UCSD-AML1 (cell line): ENCODE measurements around the gene BRCC3.

Source experiments
- DNase-seq: peaks from one replicate; lab custom pipeline; 2025; ENCODE audit not compliant: unreplicated experiment; lab: John Stamatoyannopoulos, UW

The BRCC3 gene

DNA sequence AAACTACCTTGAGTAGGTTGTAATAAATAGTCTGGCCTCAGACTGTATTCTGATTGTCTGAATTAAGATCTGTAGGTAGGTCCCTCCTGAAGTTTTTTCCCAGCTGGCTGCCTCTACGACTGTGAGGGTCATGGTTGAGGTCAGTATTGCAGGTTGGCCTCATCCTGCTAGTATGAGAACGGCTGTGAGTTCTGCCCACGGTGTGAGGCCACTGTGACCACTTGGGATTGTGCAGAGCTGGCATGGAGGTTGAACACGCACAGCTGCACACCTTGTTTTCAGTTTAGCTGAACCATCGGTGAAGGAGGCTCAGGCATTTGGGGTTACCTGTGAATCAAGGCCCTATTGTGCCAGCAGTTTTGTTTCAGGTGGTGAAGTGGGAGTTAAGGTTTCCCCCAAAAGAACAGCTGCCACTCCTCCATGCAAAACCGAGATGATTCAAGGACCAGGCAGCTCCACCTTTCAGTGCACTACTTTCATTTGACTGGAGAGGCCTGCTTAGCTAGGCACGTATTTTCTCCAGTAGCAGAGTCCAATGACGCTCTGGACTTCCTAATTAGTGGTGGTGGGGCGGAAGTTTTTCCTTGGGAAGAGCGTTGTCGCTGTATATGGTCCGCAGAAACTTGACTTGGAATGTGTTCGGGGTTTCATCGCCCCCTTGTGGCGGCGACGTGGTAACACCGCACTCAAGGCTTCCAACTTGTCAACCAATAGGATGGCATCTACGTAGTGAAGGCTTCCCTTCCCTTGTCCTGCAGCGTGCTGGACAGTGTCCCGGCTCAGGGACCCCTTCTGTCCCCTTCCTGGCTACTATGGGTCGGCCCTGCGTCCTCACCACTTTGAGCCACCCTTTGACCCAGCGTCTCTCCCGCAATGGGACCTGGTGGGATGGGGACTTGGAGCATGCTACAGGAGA is 14.2 kb upstream of the BRCC3 start:
- DNase-seq, result peak; percentile 53

DNA sequence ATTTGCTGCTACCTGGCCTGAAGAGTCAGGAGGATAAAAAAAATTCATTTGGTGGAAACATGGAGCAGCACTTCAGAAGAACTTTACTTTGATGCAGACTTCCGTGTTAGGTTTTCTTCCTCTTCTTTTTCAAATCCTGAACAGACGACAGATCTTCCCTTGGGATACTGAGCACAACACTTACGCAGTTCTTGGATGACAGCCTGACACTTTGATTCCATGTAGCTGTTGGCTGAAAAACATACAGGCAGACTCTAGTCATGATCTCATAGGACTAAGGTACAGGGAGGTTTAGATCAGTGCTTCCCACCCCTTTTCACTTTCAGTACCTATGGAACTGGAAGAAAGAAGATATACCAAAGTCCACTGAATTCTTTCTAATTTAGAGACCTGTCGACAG is 9.5 kb upstream of the BRCC3 start:
- no peak for DNase-seq

DNA sequence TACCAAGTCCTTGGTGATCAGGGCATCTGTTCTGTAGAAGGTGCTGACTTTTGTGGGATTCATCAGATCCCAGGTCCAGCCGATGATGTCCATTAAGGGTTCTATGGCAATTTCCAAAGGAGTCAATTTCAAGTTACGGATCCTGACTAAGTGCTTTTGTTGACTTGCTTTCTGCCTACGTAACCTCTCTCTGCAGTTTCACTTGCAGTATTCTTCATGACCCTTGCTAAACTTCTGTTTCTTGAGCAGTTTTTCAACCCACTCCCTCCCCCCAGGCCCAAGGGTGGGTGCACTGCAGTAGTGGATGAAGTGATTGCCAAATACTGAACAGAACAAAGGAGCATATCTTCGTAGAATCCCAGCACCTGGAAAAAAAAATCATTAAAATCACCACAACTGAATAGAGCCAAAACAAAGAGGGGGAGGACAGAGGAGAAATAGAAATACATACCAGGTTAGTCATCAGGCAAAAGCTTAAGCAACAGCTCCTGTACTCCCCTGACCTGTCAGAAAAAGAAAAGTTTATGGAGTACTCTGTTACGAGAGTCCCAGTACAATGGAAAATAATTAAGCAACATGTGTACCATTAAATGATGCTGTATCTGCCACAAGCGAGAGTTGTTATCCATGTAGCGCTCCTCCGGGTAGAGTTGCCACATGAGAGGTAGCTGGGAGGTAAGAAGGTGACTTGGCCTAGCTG is 6.1 kb upstream of the BRCC3 start:
- DNase-seq, result no peak

DNA sequence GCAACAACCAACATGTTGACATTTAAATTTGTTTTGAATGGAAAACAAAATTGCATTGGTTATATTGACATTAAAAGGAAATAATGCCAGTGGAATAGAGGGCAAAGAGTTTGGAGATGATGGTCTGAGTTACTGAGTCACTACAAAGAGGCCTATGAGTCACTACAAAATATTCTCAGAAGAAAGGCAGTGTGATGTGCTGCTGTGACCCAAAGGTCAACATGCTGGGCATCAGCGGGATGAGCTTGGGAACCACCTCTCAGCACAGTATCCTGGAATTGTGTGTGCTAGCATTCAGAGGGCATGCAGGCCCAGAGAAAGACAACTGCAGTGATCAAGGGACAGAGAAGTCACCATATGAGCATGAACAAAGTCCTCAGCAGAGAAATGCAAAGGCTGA is 3.1 kb upstream of the BRCC3 start:
- no peak for DNase-seq

DNA sequence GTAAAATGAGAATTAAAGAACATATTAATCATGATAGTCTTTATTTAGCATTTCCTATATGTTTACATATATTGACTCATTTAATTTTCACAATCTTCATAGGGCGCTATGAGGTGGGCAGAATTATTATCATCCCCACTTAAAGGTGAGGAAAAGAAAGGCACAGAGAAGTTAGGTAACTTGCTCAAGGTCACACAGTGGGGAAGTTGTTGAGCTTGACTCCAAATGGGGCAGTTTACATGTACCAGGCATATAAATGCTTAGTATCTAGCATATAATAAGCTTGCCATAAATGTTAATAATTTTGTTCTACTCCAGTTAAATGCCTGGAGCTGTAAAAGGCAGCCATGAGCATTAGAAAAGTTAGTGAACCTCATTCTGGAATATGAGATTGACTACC is 1.9 kb upstream of the BRCC3 start:
- no peak for DNase-seq

DNA sequence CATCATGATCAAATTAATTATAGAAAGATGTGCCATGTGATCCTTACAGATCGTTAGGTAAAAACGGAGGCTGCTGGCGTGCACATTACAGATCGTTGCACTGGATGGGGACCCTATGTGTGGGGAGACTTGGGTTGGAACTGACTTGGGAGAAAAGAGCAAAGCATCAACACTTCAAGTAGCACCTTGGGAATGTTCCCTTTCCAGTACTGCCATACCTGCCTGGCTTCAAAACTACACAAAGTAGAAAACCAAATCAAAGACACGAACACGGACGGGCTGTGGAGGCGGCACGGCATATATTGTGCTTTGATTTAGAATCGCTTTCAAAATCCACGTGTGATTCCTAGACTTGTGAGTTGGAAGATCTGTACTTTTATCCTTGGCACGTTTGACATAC is 1.3 kb upstream of the BRCC3 start:
- DNase-seq, result no peak

DNA sequence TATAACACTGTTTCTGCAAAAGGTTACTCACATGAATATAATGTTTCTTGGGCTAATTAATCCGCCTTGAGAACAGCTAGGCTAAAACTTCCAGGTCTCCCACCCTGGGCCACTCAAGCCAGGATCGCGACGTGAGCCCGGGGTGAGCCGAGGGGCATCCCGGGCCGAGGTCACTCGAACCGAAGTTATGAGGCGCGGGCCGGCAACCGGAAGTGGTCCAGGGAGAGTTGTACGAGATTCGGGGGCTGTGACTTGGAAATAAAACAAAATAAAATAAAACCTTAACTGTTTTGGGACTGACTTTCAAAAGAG is 689 bp upstream of the BRCC3 start:
- no peak for DNase-seq

DNA sequence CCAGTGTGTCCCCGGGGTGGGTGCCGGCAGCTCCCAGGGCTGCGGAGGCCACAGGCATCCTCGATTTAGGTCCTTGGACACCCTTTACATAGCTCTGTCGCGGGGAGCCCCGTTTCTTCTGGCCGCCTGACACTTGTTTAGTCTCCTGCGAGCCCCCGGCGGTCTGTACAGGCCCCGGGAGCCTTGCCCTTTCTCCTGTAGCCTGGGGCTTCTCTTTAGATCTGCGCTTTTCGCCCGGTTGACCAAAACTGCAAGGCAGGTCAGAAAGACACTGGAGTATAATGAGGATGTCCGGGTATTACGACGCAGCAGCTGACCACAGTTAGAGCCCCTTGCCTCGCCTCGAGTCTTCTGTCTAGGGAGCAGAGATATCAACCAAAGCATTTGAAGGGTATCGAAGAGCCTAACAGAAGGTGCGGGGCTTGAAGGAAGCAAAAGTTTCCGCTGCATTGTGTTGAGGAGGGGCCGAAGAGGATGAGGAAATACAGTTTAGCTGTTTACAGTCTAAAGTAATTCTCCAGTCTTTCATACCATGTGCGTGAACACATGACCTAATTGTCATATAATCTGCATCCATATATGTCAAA is 479 bp downstream of the BRCC3 start:
- DNase-seq, result no peak

DNA sequence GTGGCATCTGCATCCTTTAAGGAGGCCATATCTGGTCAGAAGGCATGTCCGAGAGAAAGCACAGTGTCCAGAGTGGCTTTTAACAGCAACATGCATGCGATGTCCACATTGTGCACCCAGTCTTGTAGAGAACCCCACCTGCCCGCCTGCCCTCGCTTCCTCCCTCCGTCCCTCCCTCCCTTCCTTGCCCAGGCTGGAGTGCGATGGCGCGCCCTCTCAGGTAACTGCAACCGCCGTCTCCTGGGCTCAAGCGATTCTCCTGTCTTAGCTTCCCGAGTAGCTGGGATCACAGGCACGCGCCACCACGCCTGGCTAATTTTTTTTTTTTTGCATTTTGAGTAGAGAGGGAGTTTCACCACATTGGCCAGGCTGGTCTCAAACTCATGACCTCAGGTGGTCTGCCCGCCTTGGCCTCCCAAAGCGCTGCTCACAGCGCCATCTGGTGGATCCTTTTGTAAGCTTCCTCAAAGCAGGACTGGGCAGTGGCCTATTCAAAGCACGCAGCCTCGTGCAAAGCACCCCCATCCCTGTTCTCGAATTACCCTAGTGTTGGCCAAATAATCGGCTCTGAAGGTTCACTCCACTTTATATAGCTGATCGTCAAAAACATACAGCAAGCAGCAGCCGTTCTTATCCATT is 15.0 kb downstream of the BRCC3 start:
- DNase-seq, result peak; percentile 14

DNA sequence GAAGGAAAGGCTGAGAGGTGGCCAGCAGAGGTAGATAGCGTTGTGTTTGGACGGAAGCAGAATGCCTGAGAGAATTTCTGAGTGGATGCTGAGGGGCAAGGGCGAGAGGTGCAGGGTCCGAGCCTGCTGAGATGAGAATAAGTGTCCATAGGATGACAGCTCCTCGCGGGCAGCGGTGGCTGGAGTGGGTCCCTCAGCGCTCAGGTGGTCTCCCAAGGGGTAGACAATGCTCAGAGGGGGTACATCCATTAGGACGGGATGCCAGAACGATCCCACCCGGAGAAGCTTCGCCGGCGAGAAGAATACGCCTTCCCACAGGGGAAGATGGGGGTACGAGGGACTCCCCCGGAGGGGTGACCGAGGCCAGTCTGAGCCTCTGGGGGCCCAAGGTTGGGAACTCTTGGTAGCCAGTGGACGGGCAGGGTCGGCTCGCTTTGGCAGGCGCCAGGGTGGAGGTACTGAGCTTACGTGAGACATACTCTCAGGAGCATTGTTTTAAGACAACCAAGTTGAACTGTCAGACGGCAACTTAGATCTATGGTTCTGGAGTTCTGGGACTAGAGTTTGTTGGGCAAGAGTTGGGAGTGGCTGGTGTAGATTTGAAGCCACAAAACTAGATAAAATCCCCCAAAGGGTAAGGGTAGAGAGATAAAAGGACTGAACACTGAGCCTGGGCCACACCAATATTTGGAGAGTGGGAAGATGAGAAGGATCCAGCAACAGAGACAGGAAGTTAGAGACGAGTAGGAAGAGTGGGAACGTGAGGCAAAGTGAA is 15.8 kb downstream of the BRCC3 start:
- DNase-seq, result no peak

DNA sequence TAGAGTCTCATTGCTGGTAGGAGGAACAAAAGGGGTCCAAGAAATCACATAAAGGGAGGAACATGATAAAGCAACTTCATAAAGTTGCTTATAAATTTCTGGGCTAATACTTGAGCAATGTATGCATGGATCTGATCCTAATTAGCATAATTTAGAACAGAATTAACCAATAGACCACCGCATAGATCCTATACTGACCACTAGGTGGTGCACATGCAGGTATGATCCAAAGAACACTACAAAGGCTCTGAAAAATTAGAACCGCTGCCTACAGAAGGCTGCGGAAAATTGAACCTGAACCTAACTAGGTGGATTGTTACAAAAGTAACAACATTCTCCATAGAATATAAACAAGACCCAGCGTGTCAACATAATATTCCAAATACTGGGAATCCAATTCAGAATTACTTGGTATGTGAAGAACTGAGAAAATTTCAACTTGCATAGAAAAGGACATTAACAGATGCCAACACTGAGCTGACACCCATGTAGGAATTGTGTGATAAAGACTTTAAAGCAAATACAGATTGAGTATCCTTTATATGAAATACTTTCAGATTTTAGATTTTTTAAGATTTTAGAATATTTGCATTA is 23.3 kb downstream of the BRCC3 start:
- DNase-seq, result no peak

DNA sequence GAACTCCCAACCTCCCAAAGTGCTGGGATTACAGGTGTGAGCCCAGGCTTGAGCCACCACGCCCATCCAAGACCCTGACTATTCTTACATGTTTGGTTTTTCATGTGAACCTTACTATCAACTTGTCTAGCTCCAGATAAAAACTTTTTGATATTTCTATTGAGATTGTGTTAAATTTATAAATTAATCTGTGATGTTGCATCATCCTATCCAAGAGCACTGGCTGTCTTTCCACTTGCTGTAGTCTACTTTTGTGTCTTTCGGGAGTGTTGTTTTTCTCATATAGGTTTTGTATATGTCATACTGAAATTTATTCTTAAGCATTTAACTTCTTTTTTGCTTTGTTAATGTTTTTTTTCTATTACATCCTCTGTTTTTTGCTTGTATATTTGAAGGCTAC is 34.6 kb downstream of the BRCC3 start:
- no peak for DNase-seq

DNA sequence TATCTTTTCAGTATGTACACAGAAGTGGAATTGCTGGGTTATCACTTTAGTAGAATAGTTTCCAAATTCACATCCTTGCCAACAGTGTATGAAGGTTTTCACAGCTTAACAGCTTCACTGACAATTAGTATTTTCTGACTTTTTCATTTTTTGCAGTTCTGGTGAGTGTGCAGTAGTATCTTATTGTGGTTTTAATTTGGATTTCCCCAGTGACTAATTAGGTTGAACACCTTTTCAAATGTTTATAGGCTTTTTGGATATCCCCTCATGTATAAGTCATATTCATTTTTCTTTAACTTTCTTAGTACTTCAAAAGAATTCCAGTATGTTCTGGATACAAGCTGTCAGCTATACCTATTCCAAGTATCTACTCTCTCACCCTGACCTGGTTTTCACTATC is 37.1 kb downstream of the BRCC3 start:
- no peak for DNase-seq

DNA sequence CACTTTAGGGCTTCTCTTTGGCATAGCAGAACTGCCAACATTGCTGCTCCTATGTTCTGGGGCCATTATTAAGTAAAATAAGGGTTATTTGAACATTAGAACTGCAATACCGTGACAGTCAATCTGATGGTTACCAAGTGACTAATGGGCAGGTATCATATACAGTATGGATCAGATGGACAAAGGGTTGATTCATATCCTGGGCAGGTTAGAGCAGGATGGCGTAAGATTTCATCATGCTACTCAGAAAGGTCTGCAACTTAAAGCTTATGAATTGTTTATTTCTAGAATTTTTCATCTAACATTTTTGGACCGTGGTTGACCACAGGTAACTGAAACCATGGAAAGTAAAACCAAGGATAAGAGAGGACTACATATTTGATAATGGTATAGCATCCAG is 40.9 kb downstream of the BRCC3 start:
- no peak for DNase-seq

DNA sequence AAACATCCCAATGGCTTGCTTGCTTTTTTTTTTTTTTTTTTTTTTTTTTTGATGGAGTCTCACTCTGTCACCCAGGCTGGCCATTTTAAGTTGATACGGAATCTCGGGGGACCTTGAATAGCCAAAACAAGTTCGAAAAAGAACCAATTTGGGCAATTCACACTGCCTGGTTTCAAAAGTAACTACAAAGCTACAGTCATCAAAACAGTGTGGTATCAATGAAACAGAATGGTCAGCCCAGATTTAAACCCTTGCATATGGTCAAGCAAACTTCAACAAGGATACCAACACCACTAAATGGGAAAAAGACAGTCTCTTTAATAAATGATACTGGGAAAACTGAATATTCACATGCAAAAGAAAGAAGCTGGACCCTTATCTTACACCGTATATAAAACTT is 41.8 kb downstream of the BRCC3 start:
- DNase-seq, result no peak

DNA sequence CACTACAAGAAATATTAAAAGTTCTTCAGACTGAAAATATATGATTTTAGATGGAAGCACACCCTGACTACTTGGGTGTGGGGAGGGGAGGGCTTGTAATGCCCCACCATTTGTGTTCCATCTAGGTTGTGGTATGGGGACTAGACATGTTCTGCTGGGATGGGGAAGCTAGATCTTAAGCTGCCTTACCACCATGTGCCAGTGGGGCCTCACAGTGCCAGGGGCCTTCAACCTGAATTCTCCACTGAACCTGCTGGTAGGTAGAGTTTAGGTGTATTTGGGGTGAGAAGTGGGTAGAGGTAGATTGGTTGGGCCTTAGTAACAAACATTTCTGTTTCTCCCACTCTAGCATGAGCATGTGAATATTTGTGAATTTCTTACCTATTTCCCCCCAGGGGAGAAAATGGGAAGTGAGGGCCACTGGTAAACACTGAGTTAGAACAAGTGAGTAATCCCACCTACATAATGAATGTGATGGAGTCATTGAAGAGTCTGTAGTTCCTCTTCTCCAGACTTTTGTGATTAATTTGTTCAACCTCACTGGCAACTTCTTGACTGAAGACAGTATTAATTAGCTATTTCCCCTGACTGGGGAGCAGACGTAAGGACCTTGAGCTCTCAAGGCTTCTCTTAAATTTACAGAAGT is 44.0 kb downstream of the BRCC3 start:
- no peak for DNase-seq

DNA sequence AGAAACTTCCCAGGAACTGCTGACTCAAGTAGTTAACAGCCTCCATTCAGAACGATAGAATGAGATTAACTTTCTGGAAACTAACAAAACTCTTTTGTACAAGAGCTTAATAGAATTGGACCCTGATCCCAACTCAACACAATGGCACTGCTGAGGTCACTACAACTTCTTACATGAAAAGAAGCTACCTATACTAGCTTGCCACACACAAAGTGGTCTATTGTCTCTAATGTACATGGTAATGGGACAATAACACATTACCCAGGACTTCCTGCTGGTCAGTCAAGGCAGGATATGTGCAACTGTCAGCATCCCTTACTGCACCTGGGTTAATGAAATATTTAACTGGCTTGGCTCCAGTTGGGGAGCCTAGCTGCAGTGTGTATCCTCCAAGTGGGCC is 56.2 kb downstream of the BRCC3 start:
- DNase-seq, result no peak

DNA sequence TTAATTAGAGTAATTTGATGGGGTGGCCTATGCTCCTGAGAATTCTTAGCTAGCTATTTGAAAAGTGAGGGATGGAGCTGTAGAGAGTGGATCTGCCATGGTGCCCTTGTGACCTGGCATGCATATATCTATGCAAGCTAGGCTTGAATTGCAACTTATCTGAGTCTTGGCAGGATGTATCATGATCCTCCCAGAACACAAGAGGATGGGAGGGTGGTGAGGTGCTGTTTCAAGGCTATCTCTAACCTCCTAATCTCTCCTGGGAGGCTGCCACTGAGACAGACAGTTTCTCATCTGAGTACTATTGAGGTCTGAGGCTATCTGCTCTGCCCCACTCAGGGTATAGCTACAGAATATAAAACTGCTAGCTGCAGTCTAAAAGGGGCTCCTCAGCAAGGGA is 56.6 kb downstream of the BRCC3 start:
- no peak for DNase-seq

DNA sequence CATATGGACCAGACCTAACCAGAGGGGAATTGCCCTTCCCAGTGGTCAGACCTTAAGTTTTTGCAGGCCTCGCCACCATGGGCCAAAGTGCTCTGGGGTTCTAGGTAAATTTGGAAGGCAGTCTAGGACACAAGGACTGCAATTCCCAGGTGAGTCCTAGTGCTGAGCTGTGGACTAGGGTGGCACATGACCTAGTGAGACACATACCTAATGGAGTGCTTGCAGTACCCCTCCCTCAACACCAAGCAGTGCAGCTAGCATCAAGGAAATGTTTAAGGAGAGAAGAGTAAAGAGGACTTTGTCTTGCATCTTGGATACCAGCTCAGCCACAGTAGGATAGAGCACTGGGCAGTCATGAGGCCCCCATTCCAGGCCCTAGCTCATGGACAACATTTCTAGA is 60.8 kb downstream of the BRCC3 start:
- DNase-seq, result no peak

DNA sequence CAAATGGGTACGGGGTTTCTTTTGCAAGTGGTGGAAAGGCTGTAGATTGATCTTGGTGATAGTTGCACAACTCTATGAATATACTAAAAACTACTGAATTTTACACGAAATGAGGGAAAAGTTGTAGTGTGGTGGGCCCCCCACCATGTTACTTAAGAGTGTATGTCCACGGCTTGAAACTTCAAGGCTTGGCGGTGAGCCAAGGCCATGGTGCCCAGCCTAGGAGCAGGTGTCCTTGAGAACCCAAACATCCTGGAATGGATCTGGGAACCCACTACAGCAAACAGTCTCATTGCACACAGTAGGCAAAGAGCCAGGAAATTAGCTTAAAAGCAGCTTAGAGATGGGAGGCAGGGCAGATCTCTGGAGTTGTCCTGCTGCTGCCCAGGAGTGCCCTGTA is 62.9 kb downstream of the BRCC3 start:
- no peak for DNase-seq
